Mesenchymal stem cell (in vitro differentiated cells and primary cell): ENCODE results near the gene GNRH2.

Experiments
- DNase-seq: peaks from one replicate; pipeline ENCODE4 v3.0.0-alpha.2; 2013
- H2AFZ ChIP-seq: one replicate; pipeline ENCODE4 v1.6.1; 2013; ENCODE audit warnings: low read depth, mild to moderate bottlenecking, control low read depth, inconsistent platforms, low read length, moderate library complexity
- H2AK5ac ChIP-seq: 2 replicates; pipeline ENCODE4 v1.6.1; 2013; ENCODE audit warnings: low read length, moderate library complexity, mild to moderate bottlenecking, inconsistent platforms; ENCODE audit not compliant: severe bottlenecking
- H2BK120ac ChIP-seq: one replicate; pipeline ENCODE4 v1.6.1; 2013; ENCODE audit warnings: low read depth, mild to moderate bottlenecking, inconsistent platforms, low read length, moderate library complexity
- H2BK12ac ChIP-seq, 2 experiments: one replicate each; pipeline ENCODE4 v1.6.1; 2013; ENCODE audit warnings: inconsistent platforms in 2 of 2, low read length in 2 of 2, mild to moderate bottlenecking in 2 of 2, moderate library complexity in 2 of 2, control low read depth in 1 of 2
- H2BK15ac ChIP-seq: one replicate; pipeline ENCODE4 v1.6.1; 2013; ENCODE audit warnings: mild to moderate bottlenecking, low read depth, inconsistent platforms; ENCODE audit not compliant: poor library complexity, severe bottlenecking
- H2BK5ac ChIP-seq: 2 replicates; pipeline ENCODE4 v1.6.1; 2013; ENCODE audit warnings: low read depth, mild to moderate bottlenecking, low read length, control low read depth, inconsistent platforms; ENCODE audit not compliant: poor library complexity, severe bottlenecking
- H3K14ac ChIP-seq, 2 experiments: one replicate each; pipeline ENCODE4 v1.6.1; 2013; ENCODE audit warnings: inconsistent platforms in 2 of 2, low read length in 2 of 2, control low read depth in 1 of 2, mild to moderate bottlenecking in 1 of 2, moderate library complexity in 1 of 2
- H3K18ac ChIP-seq, 2 experiments: one replicate each; pipeline ENCODE4 v1.6.1; 2013; ENCODE audit warnings: inconsistent platforms in 2 of 2, low read length in 2 of 2, control low read depth in 1 of 2, low read depth in 1 of 2, mild to moderate bottlenecking in 1 of 2
- H3K23ac ChIP-seq, 2 experiments: one replicate each; pipeline ENCODE4 v1.6.1; 2013; ENCODE audit warnings: inconsistent platforms in 2 of 2, low read length in 2 of 2, mild to moderate bottlenecking in 2 of 2, moderate library complexity in 2 of 2, control low read depth in 1 of 2
- H3K27ac ChIP-seq: 2 replicates; pipeline ENCODE4 v1.5.1; 2013; ENCODE audit warnings: mild to moderate bottlenecking, moderate library complexity, low read length, control low read depth, inconsistent platforms; ENCODE audit not compliant: poor library complexity, severe bottlenecking
- H3K27me3 ChIP-seq, 2 experiments: 2 replicates each; pipeline versions ENCODE4 v1.6.1 to v1.7.0; 2013; ENCODE audit warnings: low read length in 2 of 2, mild to moderate bottlenecking in 2 of 2, moderate library complexity in 2 of 2, control low read depth in 1 of 2, inconsistent platforms in 1 of 2; ENCODE audit not compliant: control insufficient read depth in 1 of 2, insufficient read depth in 1 of 2
- H3K36me3 ChIP-seq, 2 experiments: 2 replicates each; pipeline versions ENCODE4 v1.6.1 to v1.7.0; 2013; ENCODE audit warnings: low read length in 2 of 2, control low read depth in 1 of 2, inconsistent platforms in 1 of 2, low read depth in 1 of 2, mild to moderate bottlenecking in 1 of 2; ENCODE audit not compliant: insufficient read depth in 2 of 2, control insufficient read depth in 1 of 2
- H3K4ac ChIP-seq, 2 experiments: one replicate each; pipeline ENCODE4 v1.6.1; 2013; ENCODE audit warnings: inconsistent platforms in 2 of 2, low read length in 2 of 2, mild to moderate bottlenecking in 2 of 2, moderate library complexity in 2 of 2, control low read depth in 1 of 2, low read depth in 1 of 2
- H3K4me1 ChIP-seq: 2 replicates; pipeline ENCODE4 v1.6.1; 2013; ENCODE audit warnings: low read depth, low read length, control low read depth; ENCODE audit not compliant: control insufficient read depth, insufficient read depth
- H3K4me2 ChIP-seq: 2 replicates; pipeline ENCODE4 v1.6.1; 2013; ENCODE audit warnings: low read length, mild to moderate bottlenecking, inconsistent platforms; ENCODE audit not compliant: poor library complexity, severe bottlenecking
- H3K4me3 ChIP-seq, 2 experiments: 2 replicates each; pipeline versions ENCODE4 v1.5.1 to v1.7.0; 2013; ENCODE audit warnings: low read length in 2 of 2, mild to moderate bottlenecking in 2 of 2, control low read depth in 1 of 2, low read depth in 1 of 2; ENCODE audit not compliant: insufficient read depth in 1 of 2
- H3K79me1 ChIP-seq: replicated peaks from 2 replicates; pipeline ENCODE4 v1.6.1; 2013; ENCODE audit warnings: mild to moderate bottlenecking, control low read depth, low read length, inconsistent platforms; ENCODE audit not compliant: poor library complexity, severe bottlenecking
- H3K9ac ChIP-seq: 2 replicates; pipeline ENCODE4 v1.7.0; 2013; ENCODE audit warnings: mild to moderate bottlenecking, low read length, moderate library complexity
- H3K9me3 ChIP-seq: 2 replicates; pipeline ENCODE4 v1.7.0; 2013; ENCODE audit warnings: mild to moderate bottlenecking, low read length; ENCODE audit not compliant: control insufficient read depth
- H4K8ac ChIP-seq: one replicate; pipeline ENCODE4 v1.6.1; 2013; ENCODE audit warnings: inconsistent platforms, mild to moderate bottlenecking, low read length, moderate library complexity
- H4K91ac ChIP-seq: one replicate; pipeline ENCODE4 v1.6.1; 2013; ENCODE audit warnings: mild to moderate bottlenecking, low read length, inconsistent platforms
- WGBS: methylation state at CpG from one replicate; pipeline ENCODE4 v1.1.7; 2013; ENCODE audit warnings: mixed read lengths; 5-methylcytosine and 5-hydroxymethylcytosine counted together

The GNRH2 gene

GRCh38 chr20:3040086-3040485 lies 3.3 kb upstream of the GNRH2 start:
- Histone ChIP-seq H3K36me3 (peaks cover 66 to 67% of the 10 kb centered on the region in 2 experiments), H3K14ac (no peak overlapping the region), H3K4me2 (no peak overlapping the region), H3K4me1 (peaks cover 17% of the 10 kb centered on the region), H2BK120ac (no peak overlapping the region), H2AFZ (no peak overlapping the region), H2BK12ac (no peak overlapping the region), H3K79me1 (no peaks in the 10 kb centered on the region), H3K9me3 (no peaks in the 10 kb centered on the region), H3K18ac (no peak overlapping the region), H4K8ac (no peak overlapping the region), H2BK5ac (no peak overlapping the region), H3K27me3 (no peaks in the 10 kb centered on the region), H4K91ac (peak overlapping the region; percentile 20), H2AK5ac (no peak overlapping the region), H3K27ac (no peak overlapping the region), H3K9ac (no peak overlapping the region), H3K4ac (no peak overlapping the region), H3K23ac (no peak overlapping the region), H3K4me3 (no peak overlapping the region), H2BK15ac (no peak overlapping the region)
- no peak for DNase-seq
- WGBS: 94% methylated on average over 8 of the region's 8 CpGs

- DNase-seq: no peak
- peaks cover 3% of the 10 kb centered on the region for H3K79me1 ChIP-seq
- H2BK12ac ChIP-seq: no peak overlapping the region
- no peak overlapping the region for H3K4me3 ChIP-seq
- H2AFZ ChIP-seq: no peak overlapping the region
- no peak overlapping the region for H2BK120ac ChIP-seq
- H3K27ac ChIP-seq: peak overlapping the region; percentile 11
- H3K36me3 ChIP-seq: peaks cover 47 to 49% of the 10 kb centered on the region in 2 experiments
- peak overlapping the region; percentile 41 for H3K9ac ChIP-seq
- H3K9me3 ChIP-seq: no peaks in the 10 kb centered on the region
- H2AK5ac ChIP-seq: no peak overlapping the region
- 89% methylated on average over 10 of the region's 10 CpGs for WGBS
- no peak overlapping the region for H4K91ac ChIP-seq
- H3K14ac ChIP-seq: no peak overlapping the region
- H3K27me3 ChIP-seq: no peaks in the 10 kb centered on the region
- no peak overlapping the region for H3K23ac ChIP-seq
- no peak overlapping the region for H2BK15ac ChIP-seq
- no peak overlapping the region for H2BK5ac ChIP-seq
- no peak overlapping the region for H3K4me2 ChIP-seq
- peaks cover 21% of the 10 kb centered on the region for H3K4me1 ChIP-seq
- no peak overlapping the region for H3K4ac ChIP-seq
- no peak overlapping the region for H3K18ac ChIP-seq
- no peak overlapping the region for H4K8ac ChIP-seq
Observed at GRCh38 chr20:3041854-3042409, 1.5 kb upstream of the GNRH2 start.

GRCh38 chr20:3042625-3043024 lies 797 bp upstream of the GNRH2 start:
- no peak overlapping the region for H4K91ac ChIP-seq
- no peak overlapping the region for H2BK15ac ChIP-seq
- no peak overlapping the region for H2BK5ac ChIP-seq
- H3K9ac ChIP-seq: peak overlapping the region; percentile 41
- H3K4ac ChIP-seq: no peak overlapping the region
- no peak overlapping the region for H2AFZ ChIP-seq
- no peak overlapping the region for H3K18ac ChIP-seq
- no peak overlapping the region for H3K27ac ChIP-seq
- no peak overlapping the region for H3K4me3 ChIP-seq
- H3K14ac ChIP-seq: no peak overlapping the region
- no peak overlapping the region for H3K4me2 ChIP-seq
- H3K79me1 ChIP-seq: peaks cover 9% of the 10 kb centered on the region
- WGBS: 95% methylated on average over 5 of the region's 5 CpGs
- no peak overlapping the region for H2BK120ac ChIP-seq
- peaks cover 27% of the 10 kb centered on the region for H3K4me1 ChIP-seq
- no peaks in the 10 kb centered on the region for H3K27me3 ChIP-seq
- no peaks in the 10 kb centered on the region for H3K9me3 ChIP-seq
- no peak overlapping the region for H4K8ac ChIP-seq
- no peak for DNase-seq
- no peak overlapping the region for H3K23ac ChIP-seq
- H2AK5ac ChIP-seq: no peak overlapping the region
- no peak overlapping the region for H2BK12ac ChIP-seq
- H3K36me3 ChIP-seq: peaks cover 43 to 46% of the 10 kb centered on the region in 2 experiments

- Histone ChIP-seq H4K8ac (peak overlapping the region; percentile 12), H2BK12ac (peak overlapping the region in 1 of 2 experiments; percentile 60), H4K91ac (peak overlapping the region; percentile 14), H3K4me1 (peaks cover 29% of the 10 kb centered on the region), H2AK5ac (peak overlapping the region; percentile 27), H2BK15ac (peak overlapping the region; percentile 62), H3K4me3 (peak overlapping the region in 1 of 2 experiments; percentile 95), H3K9ac (no peak overlapping the region), H2BK120ac (no peak overlapping the region), H3K14ac (no peak overlapping the region), H3K27ac (no peak overlapping the region), H3K27me3 (no peaks in the 10 kb centered on the region), H3K79me1 (peaks cover 11% of the 10 kb centered on the region), H2AFZ (no peak overlapping the region), H2BK5ac (no peak overlapping the region), H3K18ac (peak overlapping the region in 1 of 2 experiments; percentile 34), H3K36me3 (peaks cover 40 to 49% of the 10 kb centered on the region in 2 experiments), H3K4me2 (no peak overlapping the region), H3K9me3 (no peaks in the 10 kb centered on the region), H3K4ac (peak overlapping the region; percentile 31 to 33), H3K23ac (no peak overlapping the region)
- WGBS: 97% methylated on average over 8 of the region's 8 CpGs
- no peak for DNase-seq
Observed at GRCh38 chr20:3044336-3044965, 1.0 kb downstream of the GNRH2 start.
